Limb (tissue), 2 donors: Measurements from ENCODE around the gene ADAM8.

Experiments used
- DNase-seq, 2 donors: peaks; one replicate each; pipeline ENCODE4 v3.0.0-alpha.2; 2016; ENCODE audit errors: extremely low spot score in 2 of 2

The ADAM8 gene

DNA sequence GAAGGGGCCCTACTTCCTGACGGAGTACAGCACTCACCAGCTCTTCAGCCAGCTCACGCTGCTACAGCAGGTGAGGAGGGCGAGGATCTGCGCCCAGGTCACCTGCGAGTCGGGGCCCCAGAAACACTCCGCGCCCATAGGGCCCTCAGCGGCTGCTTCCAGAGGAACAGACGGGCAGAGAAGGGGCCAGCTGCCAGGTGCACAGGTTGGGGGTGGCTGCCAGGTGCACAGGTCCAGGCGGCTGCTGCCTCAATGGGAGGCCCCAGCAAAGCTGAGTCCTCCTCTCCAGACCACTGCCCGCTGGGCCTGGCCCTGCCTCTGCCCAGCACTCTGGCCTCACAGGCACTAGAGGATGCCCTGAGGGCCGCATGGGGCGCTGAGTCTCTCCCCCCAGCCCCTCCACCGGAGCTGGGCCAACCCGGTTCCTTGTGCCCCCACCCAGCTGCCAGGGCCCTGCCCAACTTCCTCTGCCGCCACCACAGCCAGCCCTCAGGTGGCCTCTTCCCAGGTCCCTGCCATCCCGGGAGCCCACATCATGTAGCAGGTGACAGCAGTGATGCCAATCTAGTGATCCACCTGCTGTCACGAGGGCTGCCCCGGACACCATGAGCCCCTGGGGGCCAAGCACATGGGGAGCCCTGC, 63.7 kb downstream of the ADAM8 start:
- DNase-seq, result no peak
